ENCODE results near the gene PITPNC1. TPM values are rescaled to one million over a fixed set of nuclear protein-coding genes. Genes with fewer than 3 reads are reported as not detected.

The PITPNC1 gene
- total RNA-seq, 4 donors from 2014 or later: 14.1 to 35.5 (median 31.8) TPM

DNA sequence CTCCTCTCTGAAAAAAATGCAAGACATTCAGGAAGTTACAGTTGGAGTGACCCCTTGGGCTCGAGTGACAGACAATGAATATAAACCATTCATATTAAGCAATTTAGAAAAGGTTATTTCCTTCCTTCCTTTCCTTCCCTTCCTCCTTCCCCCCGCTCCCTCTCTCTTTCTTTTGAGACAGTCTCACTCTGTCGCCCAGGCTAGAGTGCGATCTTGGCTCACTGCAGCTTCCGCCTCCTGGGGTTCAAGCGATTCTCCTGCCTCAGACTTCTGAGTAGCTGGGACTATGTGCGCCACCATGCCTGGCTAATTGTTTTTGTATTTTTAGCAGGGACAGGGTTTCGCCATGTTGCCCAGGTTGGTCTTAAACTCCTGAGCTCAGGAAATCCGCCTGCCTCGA lies 23.9 kb upstream of the PITPNC1 start:
- Histone ChIP-seq H3K4me3 (no peak overlapping the region), H3K9me3 (no peaks in the 10 kb centered on the region), H3K27ac (replicated peaks in 1 of 4) (no peak overlapping the region), H3K27me3 (no peaks in the 10 kb centered on the region), H3K4me1 (peaks cover 0 to 8% (median 3%) of the 10 kb centered on the region in 4 donors), H3K36me3 (peaks cover 24 to 97% (median 81%) of the 10 kb centered on the region in 4 donors)
- WGBS: 89% methylated on average over 10 of the region's 10 CpGs
- TF ChIP-seq POLR2AphosphoS5 (IDR thresholded peaks at IDR 0.05): no peak
- TF ChIP-seq, protein P1, sequence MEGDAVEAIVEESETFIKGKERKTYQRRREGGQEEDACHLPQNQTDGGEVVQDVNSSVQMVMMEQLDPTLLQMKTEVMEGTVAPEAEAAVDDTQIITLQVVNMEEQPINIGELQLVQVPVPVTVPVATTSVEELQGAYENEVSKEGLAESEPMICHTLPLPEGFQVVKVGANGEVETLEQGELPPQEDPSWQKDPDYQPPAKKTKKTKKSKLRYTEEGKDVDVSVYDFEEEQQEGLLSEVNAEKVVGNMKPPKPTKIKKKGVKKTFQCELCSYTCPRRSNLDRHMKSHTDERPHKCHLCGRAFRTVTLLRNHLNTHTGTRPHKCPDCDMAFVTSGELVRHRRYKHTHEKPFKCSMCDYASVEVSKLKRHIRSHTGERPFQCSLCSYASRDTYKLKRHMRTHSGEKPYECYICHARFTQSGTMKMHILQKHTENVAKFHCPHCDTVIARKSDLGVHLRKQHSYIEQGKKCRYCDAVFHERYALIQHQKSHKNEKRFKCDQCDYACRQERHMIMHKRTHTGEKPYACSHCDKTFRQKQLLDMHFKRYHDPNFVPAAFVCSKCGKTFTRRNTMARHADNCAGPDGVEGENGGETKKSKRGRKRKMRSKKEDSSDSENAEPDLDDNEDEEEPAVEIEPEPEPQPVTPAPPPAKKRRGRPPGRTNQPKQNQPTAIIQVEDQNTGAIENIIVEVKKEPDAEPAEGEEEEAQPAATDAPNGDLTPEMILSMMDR (IDR thresholded peaks at IDR 0.05): no peak
- intact Hi-C loops (cut with DNase I): no loop called here
- DNase-seq (ENCODE audit: extremely low spot score): no peak

DNA sequence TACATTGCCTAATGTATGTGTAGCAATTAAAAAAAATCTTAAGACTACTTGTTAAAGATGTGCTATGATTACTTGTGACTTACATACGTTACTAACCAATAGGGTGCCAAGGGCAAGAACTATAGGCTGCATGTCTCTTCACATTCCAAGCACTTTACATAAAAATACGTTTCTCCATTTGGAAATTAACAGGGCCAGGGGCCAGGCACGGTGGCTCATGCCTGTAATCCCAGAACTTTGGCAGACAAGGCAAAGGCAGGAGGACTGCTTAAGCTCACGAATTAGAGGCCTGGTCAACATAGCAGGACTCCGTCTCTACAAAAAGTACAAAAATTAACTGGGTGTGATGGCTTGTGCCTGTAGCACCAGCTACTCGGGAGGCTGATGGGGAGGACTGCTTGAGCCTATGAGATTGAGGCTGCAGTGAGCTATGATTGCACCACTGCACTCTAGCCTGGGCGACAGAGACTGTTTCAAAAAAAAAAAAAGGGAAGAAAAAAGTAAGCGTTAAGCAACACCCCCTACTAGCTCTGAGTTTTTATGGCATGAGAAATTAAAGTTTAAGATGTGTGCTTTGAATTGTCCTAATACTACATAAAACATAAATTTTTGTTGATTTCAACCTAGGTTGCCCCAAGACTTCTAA lies 23.0 kb upstream of the PITPNC1 start:
- TF ChIP-seq POLR2AphosphoS5 (IDR thresholded peaks at IDR 0.05) (no peak), POLR2A (IDR thresholded peaks at IDR 0.05; ENCODE audit: low read depth) (no peak), EP300 (IDR thresholded peaks at IDR 0.05) (no peak)
- TF ChIP-seq, protein P1 (IDR thresholded peaks at IDR 0.05): no peak
- 82% methylated on average over 8 of the region's 8 CpGs for WGBS
- peaks cover 19 to 89% (median 73%) of the 10 kb centered on the region in 4 donors for H3K36me3 ChIP-seq
- no peaks in the 10 kb centered on the region for H3K27me3 ChIP-seq
- H3K4me3 ChIP-seq: no peak overlapping the region
- no peak for DNase-seq (ENCODE audit: extremely low spot score)
- peaks cover 5 to 15% (median 9%) of the 10 kb centered on the region in 4 donors for H3K4me1 ChIP-seq
- intact Hi-C loops (cut with DNase I): no loop called here
- no peaks in the 10 kb centered on the region for H3K9me3 ChIP-seq
- no peak overlapping the region for H3K27ac ChIP-seq (replicated peaks in 1 of 4)

DNA sequence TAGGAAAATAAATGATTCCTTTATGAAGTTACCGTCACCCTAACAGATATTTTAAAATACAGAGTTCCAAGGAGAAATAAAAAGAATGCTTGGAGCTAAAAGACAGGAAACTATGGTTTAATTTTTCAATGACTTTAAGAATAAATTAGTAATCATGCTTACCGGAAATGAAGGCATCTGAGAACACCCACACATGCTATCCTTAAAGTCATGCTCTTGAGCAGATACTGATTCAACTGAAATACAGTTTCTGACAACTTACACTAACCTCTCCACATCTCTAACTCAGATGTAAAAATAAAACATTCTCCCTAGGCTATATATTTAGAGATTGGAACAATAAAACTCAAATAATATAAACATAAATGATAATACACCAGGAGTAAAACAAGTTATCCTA lies 18.5 kb upstream of the PITPNC1 start:
- peaks cover 47 to 61% (median 53%) of the 10 kb centered on the region in 4 donors for H3K4me1 ChIP-seq
- H3K36me3 ChIP-seq: peaks cover 18 to 52% (median 39%) of the 10 kb centered on the region in 4 donors
- intact Hi-C loops (cut with DNase I): no loop called here
- WGBS: 49% methylated on average over 2 of the region's 2 CpGs
- DNase-seq (ENCODE audit: extremely low spot score): no peak
- H3K27ac ChIP-seq (replicated peaks in 1 of 4): no peak overlapping the region
- TF ChIP-seq, protein P1 (IDR thresholded peaks at IDR 0.05): no peak
- no peak for TF ChIP-seq POLR2AphosphoS5 (IDR thresholded peaks at IDR 0.05)
- TF ChIP-seq POLR2A (IDR thresholded peaks at IDR 0.05; ENCODE audit: low read depth): no peak
- no peak for TF ChIP-seq EP300 (IDR thresholded peaks at IDR 0.05)
- no peaks in the 10 kb centered on the region for H3K27me3 ChIP-seq
- no peak overlapping the region for H3K4me3 ChIP-seq
- no peaks in the 10 kb centered on the region for H3K9me3 ChIP-seq

DNA sequence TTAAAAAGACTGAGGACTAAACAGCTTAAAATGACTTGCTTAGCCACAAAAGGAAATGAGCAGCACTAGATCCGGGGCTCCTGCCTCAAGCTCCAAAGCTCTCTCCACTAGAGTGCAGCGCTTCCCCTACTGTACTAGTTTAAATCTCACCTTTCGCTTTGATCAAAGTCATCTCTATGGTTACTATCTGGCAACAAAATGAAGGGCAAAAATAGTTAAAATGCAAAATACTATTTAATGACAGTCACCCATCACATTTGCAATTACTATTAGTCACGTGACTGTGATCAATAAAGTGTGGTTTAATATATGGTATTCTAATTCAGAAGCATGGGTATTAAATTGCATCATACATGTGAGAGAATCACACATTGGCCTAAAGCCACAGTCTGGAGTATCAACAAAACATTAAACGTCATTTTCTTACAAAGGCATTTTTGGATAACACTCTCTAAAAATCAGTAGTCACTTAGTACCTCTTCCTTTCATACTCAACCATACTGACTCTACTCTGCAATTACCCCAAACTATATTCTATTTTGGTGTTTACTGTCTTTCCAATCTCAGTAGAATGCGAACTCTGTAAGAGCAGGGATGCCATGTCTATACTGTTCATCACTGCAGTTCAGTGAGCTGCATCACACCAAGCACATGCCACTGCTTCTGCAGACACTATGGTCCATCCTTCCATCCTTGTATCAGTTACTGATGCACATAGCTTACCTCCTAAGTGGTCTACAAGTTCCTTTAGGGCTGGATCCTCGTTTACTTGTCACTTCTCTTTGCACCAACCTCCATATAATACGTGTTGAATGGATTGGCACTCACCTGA lies 16.9 kb upstream of the PITPNC1 start:
- no peak for TF ChIP-seq POLR2A (IDR thresholded peaks at IDR 0.05; ENCODE audit: low read depth)
- TF ChIP-seq POLR2AphosphoS5 (IDR thresholded peaks at IDR 0.05): no peak
- no peak for TF ChIP-seq EP300 (IDR thresholded peaks at IDR 0.05)
- TF ChIP-seq, protein P1 (IDR thresholded peaks at IDR 0.05): peak in 2 of 3 experiments; percentile 10 to 20
- Histone ChIP-seq H3K4me3 (no peak overlapping the region), H3K36me3 (peaks cover 5 to 37% (median 23%) of the 10 kb centered on the region in 4 donors), H3K27me3 (no peaks in the 10 kb centered on the region), H3K27ac (replicated peaks in 1 of 4) (peak overlapping the region in 1 of 4 donors; percentile 41), H3K9me3 (no peaks in the 10 kb centered on the region), H3K4me1 (peaks cover 62 to 77% (median 69%) of the 10 kb centered on the region in 4 donors)
- intact Hi-C loops (cut with DNase I): loop anchor here (10.0 kb wide), 1 partner anchor 115 kb away; the partner anchor contains the start of gene HELZ
- DNase-seq (ENCODE audit: extremely low spot score): no peak
- WGBS: 65% methylated on average over 8 of the region's 8 CpGs

Data from esophagus muscularis mucosa (tissue), 4 donors.